ENCODE data around the gene FAM193B. TPM values are rescaled to one million over a fixed set of nuclear protein-coding genes. Genes with fewer than 3 reads are reported as not detected.

FAM193B gene
- polyA plus RNA-seq, 2 of the 4 experiments (the other 2 are of a cell fraction): 19.4 to 28.9 TPM

- Histone ChIP-seq H3K9me3 (no peaks in the 10 kb centered on the region), H3K4me3 (no peak overlapping the region), H3K27ac (no peak overlapping the region), H3K4me2 (no peak overlapping the region), H3K4me1 (peaks cover 4% of the 10 kb centered on the region; the same call in 1 of the 3 replicates)
- ChIA-PET CTCF (interaction anchor here (1.1 to 18.1 kb wide), 7 partner anchors 9 to 116 kb away, joined by 3 to 354 read pairs (median 63); partner anchors contain the start of genes DDX41, PFN3 and PRR7), POLR2A (no interaction called here)
- WGBS (ENCODE audit: missing lambda C conversion rate): 93% methylated on average over 3 of the region's 4 CpGs
- TF ChIP-seq SMC3 (IDR thresholded peaks at IDR 0.05) (no peak), MYC (IDR thresholded peaks at IDR 0.05; ENCODE audit: borderline replicate concordance, low read length) (no peak), SREBF2 (IDR thresholded peaks at IDR 0.05) (no peak), ATOH8 (CRISPR knock-in tag; IDR thresholded peaks at IDR 0.05; ENCODE audit: low read depth) (no peak), RAD21 (conservative IDR thresholded peaks at IDR 0.05 in 1 of 2, IDR thresholded peaks at IDR 0.05 in 1 of 2) (no peak), EP300 (IDR thresholded peaks at IDR 0.05) (no peak)
- TF ChIP-seq, protein P1, sequence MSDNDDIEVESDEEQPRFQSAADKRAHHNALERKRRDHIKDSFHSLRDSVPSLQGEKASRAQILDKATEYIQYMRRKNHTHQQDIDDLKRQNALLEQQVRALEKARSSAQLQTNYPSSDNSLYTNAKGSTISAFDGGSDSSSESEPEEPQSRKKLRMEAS (IDR thresholded peaks at IDR 0.05): no peak
- TF ChIP-seq, protein P2, sequence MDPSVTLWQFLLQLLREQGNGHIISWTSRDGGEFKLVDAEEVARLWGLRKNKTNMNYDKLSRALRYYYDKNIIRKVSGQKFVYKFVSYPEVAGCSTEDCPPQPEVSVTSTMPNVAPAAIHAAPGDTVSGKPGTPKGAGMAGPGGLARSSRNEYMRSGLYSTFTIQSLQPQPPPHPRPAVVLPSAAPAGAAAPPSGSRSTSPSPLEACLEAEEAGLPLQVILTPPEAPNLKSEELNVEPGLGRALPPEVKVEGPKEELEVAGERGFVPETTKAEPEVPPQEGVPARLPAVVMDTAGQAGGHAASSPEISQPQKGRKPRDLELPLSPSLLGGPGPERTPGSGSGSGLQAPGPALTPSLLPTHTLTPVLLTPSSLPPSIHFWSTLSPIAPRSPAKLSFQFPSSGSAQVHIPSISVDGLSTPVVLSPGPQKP (IDR thresholded peaks at IDR 0.05; ENCODE audit: low read depth, low read length): no peak
- TF ChIP-seq, protein P3, sequence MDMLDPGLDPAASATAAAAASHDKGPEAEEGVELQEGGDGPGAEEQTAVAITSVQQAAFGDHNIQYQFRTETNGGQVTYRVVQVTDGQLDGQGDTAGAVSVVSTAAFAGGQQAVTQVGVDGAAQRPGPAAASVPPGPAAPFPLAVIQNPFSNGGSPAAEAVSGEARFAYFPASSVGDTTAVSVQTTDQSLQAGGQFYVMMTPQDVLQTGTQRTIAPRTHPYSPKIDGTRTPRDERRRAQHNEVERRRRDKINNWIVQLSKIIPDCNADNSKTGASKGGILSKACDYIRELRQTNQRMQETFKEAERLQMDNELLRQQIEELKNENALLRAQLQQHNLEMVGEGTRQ (IDR thresholded peaks at IDR 0.05): no peak
- ATAC-seq (no peak), FAIRE-seq (no peak), DNase-seq (ENCODE audit: low read depth in 1 of 2, low spot score in 1 of 2) (no peak)
Measured at GRCh38 chr5:177505075-177505474, 49.3 kb downstream of the FAM193B start.

DNA sequence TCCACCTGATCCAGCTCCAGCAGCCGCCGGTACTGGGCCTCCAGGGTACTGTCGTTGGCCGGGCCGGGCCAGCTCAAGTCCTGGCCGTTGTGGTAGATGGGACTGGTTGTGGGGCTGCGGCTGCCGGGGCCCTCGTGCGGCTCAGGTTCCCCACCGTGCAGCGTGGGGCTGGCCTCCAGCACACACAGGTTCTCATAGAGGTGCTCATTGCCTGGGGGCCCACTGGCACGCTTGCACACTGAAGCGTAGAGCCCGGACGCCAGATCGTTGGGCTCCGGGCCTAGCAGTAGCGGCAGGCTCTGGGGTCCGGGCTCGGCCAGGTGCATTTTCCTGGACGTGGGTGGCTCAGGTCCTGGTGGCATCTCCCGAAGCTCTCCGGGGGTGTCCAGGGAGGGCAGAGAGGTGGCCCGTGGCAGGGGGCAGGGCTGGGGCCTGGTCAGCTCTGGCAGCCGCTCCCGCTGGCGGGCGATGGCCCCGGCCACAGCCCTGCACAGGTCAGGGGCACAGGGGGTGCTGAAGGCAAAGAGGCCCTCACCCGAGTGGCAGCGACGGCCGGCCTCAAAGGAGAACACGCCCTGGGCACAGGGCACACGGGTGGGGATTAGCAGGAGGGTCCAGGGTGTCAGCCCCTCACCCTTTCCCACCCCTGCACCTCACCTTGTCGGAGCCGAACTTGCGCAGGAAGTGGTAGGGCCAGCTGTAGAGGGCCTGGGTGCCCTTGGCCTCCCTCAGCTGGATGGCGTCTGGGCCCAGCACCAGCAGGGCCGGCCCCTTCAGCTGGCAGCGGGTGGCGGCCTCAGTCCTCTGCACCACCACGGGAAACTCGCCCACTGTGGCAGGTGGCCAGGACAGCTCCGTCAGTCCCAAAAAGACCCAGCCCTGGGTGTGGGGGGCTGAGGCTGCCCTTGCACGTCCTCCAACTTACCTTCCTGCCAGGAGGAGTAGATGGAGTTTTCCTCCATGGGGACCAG, 50.0 kb downstream of the FAM193B start:
- no peaks in the 10 kb centered on the region for H3K9me3 ChIP-seq
- no peak overlapping the region for H3K4me2 ChIP-seq
- DNase-seq (ENCODE audit: low read depth in 1 of 2, low spot score in 1 of 2) (no peak), FAIRE-seq (no peak), ATAC-seq (no peak)
- TF ChIP-seq HEYL (CRISPR knock-in tag; IDR thresholded peaks at IDR 0.05) (no peak), FOXS1 (CRISPR knock-in tag; IDR thresholded peaks at IDR 0.05) (no peak), ZC3H11A (IDR thresholded peaks at IDR 0.05) (no peak), GATA3 (IDR thresholded peaks at IDR 0.05; ENCODE audit: borderline replicate concordance) (no peak), KDM5A (IDR thresholded peaks at IDR 0.05) (no peak), JUN (IDR thresholded peaks at IDR 0.05) (no peak), ZSCAN20 (CRISPR knock-in tag; IDR thresholded peaks at IDR 0.05) (no peak), FOSB (CRISPR knock-in tag; IDR thresholded peaks at IDR 0.05) (no peak), CTCF (IDR thresholded peaks at IDR 0.05) (no peak), TFCP2L1 (CRISPR knock-in tag; IDR thresholded peaks at IDR 0.05) (no peak), KDM1A (IDR thresholded peaks at IDR 0.05; ENCODE audit: low read depth) (no peak), BHLHE40 (IDR thresholded peaks at IDR 0.05; ENCODE audit: low read depth, low read length) (no peak), EHF (CRISPR knock-in tag; IDR thresholded peaks at IDR 0.05) (no peak), ATOH8 (CRISPR knock-in tag; IDR thresholded peaks at IDR 0.05; ENCODE audit: low read depth) (no peak), CHD4 (IDR thresholded peaks at IDR 0.05; ENCODE audit: borderline replicate concordance) (no peak)
- TF ChIP-seq, protein P3 (IDR thresholded peaks at IDR 0.05): no peak
- TF ChIP-seq, protein P4, sequence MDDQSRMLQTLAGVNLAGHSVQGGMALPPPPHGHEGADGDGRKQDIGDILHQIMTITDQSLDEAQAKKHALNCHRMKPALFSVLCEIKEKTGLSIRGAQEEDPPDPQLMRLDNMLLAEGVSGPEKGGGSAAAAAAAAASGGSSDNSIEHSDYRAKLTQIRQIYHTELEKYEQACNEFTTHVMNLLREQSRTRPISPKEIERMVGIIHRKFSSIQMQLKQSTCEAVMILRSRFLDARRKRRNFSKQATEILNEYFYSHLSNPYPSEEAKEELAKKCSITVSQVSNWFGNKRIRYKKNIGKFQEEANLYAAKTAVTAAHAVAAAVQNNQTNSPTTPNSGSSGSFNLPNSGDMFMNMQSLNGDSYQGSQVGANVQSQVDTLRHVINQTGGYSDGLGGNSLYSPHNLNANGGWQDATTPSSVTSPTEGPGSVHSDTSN (IDR thresholded peaks at IDR 0.05): no peak
- POLR2A ChIA-PET: no interaction called here
- H3K27ac ChIP-seq: no peak overlapping the region
- CTCF ChIA-PET: interaction anchor here (1.1 to 18.1 kb wide), 8 partner anchors 8 to 115 kb away, joined by 3 to 354 read pairs (median 35); partner anchors contain the start of genes DDX41, PFN3 and PRR7
- peaks cover 4% of the 10 kb centered on the region; the same call in 1 of the 3 replicates for H3K4me1 ChIP-seq
- H3K4me3 ChIP-seq: no peak overlapping the region
- 91% methylated on average over 37 of the region's 47 CpGs for WGBS (ENCODE audit: missing lambda C conversion rate)

Data from A549 (cell line).